Endometrium (tissue), 2 donors: Measurements from ENCODE around the gene TAF12.
"Not testable (repeated sequence)": the region's sequence is repeated elsewhere in the genome, so short reads cannot be mapped to it uniquely, and the experiment has no call there.

Experiments used
- FAIRE-seq: peaks from 2 replicates; lab custom pipeline; 2012; peaks lifted over from hg19 to GRCh38; lab: Jason Lieb, UNC
- donor health status: control.
- donor health status: control.

The TAF12 gene, protein sequence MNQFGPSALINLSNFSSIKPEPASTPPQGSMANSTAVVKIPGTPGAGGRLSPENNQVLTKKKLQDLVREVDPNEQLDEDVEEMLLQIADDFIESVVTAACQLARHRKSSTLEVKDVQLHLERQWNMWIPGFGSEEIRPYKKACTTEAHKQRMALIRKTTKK

DNA sequence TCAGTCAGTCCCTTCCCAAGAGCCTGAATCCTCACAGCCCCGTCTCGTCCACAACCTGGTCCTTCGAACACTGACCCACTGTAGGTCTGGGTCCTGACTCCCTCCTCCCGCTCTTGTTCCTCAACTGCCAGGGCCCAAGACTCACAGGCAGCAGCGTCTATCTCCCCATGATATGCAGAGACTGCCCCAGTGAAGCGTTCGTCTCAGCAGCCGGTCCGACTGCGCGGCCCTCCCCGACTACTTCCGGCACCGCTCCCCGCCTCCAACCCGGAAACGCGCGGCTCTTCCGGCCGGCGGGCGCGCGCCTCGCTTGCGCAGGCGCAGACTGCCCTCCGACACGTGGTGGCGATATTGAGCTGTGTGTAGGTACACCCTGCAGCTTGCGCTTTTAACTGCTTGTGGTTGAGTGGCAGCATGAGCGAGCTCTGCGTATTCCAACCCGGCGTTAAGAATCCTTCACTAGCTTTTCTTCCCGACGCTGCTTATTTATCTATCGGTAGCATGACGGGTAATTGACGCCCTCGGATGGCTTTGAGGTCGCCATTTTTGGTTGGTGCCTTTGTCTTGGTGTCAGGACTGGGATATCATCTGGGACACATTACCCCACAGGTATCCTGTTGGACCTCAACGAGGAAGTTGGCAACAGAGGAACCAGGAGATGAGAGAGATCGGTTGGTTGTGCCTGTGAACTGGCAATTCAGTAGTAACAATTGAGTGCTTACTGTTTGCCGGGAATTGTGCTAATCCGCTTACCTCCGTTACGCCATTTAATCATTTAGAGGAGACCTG lies at the start of gene TAF12:
Gene TAF12, minus strand, starts transcription at position 221 of the 789 bp plus-strand sequence. CDS start 20,986 bp downstream, outside the sequence.
- no peak for FAIRE-seq

DNA sequence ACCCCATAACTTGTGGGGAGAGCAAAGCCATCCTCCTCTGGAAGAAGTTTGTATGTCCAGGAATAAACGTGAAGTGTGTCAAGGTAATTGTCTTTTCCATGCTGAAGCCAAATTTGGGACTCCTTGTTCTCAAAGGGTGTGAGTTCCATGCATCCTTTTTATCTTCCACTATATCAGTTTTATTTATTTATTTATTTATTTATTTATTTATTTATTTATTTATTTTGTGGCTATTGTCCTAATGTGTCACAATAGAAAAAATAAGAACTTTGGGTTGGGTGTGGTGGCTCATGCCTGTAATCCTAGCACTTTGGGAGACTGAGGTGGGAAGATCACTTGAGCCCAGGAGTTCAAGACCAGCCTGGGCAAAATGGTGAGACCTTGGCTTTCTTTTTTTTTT lies 48.8 kb upstream of the TAF12 start:
- not testable (repeated sequence) for FAIRE-seq

DNA sequence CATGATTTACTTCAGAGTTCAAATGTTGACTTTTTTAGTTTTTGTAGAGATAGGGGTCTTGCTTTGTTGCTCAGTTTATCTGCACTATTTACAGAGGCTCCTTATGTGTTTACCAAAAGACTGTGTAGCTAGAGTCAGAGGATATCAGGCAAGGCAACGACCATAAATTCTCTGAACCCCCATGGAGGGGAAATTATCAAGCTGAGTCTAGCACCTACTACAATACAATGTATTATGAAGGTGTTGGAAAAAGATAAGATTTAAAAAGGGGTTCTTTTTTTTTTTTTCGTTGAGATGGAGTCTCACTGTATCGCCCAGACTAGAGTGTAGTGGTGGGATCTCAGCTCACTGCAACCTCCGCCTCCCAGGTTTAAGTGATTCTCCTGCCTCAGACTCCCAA lies 42.1 kb upstream of the TAF12 start:
- no peak for FAIRE-seq

DNA sequence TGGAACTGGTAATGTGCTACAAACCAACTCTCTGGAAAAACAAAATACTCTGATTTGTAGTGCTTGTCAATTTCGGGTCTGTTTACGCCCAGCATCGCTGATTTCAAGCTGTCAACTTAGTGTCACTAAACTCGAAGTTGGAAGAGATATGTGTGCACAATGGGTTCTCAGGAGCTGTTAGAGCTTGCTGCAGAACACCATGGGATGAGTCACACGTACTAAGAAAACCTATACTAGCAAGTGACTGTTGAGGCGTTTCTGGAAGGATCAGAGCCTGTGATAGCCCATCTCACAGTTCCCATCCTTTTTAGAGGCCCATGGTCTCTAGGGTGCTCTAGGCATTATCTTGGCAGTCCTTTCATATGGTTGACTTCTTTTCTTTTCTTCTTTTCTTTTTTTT lies 40.0 kb upstream of the TAF12 start:
- FAIRE-seq, result no peak

DNA sequence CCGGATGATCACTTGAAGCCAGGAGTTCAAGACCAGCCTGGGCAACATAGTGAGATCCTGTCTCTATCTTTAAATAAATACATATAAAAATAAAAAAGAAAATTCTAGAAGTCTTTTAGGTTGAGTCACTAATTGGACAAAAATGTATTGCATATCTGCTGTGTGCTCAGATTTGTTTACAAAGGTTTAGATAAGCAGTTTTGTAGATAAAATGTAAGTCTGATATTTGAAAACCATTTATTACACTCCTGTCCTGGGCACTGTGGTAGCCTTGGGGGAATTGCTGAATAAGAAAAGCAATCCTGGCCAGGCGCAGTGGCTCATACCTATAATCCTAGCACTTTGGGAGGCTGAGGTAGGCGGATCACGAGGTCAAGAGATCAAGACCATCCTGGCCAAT lies 37.3 kb upstream of the TAF12 start:
- no peak for FAIRE-seq

DNA sequence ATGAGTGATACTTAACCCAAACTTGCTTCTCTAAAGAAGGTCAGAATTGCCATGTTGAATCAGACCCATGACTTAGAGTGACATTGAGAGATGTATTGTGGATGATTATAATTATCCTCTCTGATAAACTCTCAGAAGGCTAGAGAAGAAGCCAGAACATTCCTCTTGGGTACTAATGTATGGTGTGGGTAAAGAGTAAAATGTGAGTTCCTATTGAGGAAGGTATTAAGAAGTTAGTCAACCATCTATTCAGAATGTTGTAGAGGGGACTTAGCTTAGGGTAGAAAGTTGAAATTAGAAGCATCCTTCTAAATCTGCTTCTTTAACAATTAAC lies 33.0 kb upstream of the TAF12 start:
- no peak for FAIRE-seq

DNA sequence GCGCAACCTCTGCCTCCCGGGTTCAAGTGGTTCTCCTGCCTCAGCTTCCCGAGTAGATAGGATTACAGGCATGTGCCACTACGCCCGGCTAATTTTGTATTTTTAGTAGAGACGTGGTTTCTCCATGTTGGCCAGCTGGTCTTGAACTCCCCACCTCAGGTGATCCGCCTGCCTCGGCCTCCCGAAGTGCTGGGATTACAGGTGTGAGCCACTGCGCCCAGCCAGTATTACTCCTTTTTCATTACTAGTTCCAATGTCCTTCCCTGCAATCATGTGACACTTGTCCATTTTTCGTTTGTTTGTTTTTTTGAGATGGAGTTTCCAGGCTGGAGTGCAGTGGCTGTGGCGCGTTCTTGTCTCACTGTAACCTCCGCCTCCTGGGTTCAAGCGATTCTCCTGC lies 30.1 kb upstream of the TAF12 start:
- not testable (repeated sequence) for FAIRE-seq

DNA sequence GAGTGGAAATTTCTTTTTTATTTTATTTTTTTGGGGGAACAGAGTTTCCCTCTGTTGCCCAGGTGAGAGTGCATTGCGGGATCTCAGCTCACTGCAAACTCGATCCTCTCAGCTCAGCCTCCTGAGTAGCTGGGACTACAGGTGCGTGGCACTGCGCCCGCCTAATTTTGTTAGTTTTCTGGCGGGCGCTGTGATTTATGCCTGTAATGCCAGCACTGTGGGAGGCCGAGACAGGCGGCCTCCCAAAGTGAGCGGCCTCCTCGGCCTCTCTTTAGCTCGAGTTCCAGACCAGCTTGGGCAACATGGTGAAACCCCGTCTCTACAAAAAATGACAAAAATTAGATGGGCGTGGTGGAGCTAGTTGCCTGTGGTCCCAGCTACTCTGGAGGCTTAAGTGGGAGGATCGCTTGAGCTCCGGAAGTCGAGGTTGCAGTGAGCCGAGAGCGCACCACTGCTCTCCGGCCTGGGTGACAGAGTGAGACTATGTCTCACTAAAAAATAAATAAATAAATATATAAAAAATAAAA lies 28.4 kb upstream of the TAF12 start:
- FAIRE-seq, result no peak

DNA sequence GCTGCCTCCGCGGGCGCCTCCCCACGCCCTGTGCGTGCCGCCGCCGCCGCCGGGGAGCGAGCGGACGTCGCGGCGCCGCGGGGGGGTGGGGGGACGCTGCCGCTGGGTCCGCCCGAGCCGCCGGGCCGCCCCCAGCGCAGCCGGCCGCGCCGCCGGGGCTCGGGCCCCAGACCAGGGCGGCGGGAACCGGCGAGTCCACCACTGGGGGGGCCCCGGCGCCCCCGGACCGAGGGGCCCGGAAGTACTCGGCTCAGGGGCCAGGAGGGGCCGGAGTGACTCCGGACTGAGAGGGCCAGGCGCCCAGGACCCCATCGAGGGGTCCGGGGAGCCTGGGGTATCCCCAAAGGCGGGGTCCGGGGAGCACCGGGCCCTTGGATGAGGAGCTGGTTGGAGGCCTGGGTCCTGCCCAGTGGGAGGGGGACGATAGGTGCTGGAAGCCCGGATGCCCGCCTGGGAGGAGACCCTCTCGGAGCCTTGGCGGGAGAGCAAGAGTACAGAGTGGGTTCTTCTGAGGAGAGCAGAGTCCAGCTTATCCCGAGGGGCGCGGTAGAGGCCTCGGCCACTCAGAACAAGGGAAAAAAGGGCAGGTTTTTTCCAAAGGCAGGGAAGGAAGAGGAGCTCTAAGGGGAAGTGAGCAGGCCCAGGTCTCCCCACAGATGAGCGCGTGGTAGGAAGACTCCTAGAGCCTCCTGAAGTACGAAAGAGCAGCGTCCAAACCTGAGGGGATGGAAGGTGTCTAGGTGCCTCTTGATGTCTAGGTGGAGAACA lies 26.3 kb upstream of the TAF12 start:
- no peak for FAIRE-seq

DNA sequence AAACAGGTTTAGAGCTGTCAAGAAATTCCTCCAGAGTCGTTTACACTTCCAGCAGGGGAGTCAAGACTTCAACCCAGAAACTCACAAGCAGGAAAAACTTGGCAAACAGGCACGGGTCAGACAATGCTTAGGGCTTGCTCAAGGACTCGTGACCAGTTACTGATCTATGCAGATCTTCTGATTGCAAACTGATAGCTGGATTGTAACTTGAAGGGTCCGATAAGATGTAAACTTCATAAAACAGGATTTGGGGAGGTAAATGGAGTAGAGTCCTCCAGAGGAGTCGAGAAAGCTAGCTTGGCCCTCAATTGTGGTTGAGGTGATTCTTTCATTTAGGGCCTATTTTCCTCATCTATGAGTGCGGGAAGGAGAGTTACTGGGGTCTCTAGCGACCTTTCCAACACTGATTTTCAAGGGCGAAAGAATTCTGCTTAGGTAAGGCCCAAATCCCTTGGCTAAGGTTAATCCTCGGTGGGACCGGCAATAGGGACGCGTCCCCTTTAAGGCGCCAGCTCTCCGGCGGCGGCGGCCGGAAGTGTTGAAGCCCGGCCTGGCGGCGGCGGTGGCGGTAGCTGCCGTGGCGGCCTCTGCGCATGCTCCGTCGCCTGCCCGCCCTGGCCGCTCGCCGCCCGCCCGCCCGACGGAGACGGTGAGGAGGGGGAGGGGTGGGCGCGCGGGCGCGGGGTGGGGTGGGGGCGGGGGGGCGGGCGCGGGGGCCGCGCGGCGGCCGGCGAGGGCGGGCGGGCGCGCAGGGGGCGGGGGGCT lies 25.5 kb upstream of the TAF12 start, which contains the start of gene GMEB1:
Gene GMEB1, plus strand, starts transcription at position 594 of the 765 bp plus-strand sequence. CDS start 14,829 bp downstream, outside the sequence.
- FAIRE-seq, result no peak

DNA sequence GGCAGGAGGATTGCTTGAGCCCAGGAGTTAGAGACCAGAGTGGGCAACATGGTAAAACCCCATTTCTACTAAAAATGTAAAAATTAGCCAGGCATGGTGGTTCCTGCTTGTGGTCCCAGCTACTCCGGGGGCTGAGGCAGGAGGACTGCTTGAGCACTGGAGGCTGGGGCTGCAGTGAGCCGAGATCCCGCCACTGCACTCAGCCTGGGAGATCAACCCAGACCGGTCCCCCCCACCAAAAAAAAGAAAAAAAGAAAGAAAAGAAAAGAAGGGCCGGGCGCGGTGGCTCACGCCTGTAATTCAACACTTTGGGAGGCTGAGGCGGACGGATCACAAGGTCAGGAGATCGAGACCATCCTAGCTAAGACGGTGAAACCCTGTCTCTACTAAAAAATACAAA lies 23.9 kb upstream of the TAF12 start:
- FAIRE-seq, result no peak

DNA sequence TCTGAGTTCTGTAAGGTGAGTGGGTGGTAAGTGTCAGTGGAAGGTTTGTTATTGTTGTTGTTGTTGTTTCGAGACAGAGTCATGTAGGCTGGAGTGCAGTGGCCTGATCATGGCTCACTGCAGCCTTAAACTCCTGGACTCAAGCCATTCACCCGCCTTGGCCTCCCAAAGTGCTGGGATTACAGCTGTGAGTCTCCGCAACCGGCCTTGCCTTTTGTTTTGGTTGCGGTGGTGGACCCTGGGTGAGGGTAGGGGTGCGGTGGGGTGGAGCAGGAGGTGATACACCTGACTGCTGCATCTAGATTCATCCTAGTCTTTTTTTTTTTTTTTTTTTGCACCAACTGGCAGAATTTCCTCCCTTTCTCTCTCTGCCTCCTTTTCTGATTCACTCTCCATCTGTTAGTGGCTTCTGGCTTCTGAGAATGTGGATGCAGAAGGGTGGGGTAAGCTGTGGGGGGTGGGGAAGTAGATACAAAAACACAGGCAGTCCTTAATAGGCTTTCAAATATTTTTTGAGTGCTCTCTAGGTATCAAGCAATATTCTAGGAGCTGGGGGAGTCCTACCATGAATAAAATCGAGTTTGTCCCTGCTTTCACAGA lies 21.1 kb upstream of the TAF12 start:
- no peak for FAIRE-seq

DNA sequence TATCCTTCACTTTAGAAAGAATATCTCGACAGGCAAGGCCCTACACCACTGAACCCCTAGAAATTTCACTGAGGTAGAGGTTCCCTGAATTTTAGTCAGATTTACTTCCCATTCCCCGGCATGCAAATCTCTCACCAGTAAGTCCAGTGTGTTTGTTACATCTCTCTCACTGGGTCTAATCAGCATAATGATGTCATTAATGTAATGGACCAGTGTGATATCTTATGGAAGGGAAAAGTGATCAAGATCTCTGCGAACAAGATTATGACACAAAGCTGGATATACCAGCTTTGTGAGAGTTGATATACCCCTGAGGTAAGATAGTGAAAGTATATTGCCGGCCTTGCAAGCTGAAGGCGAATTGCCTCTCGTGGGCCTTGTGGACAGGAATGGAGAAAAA lies 13.5 kb upstream of the TAF12 start:
- FAIRE-seq, result no peak

DNA sequence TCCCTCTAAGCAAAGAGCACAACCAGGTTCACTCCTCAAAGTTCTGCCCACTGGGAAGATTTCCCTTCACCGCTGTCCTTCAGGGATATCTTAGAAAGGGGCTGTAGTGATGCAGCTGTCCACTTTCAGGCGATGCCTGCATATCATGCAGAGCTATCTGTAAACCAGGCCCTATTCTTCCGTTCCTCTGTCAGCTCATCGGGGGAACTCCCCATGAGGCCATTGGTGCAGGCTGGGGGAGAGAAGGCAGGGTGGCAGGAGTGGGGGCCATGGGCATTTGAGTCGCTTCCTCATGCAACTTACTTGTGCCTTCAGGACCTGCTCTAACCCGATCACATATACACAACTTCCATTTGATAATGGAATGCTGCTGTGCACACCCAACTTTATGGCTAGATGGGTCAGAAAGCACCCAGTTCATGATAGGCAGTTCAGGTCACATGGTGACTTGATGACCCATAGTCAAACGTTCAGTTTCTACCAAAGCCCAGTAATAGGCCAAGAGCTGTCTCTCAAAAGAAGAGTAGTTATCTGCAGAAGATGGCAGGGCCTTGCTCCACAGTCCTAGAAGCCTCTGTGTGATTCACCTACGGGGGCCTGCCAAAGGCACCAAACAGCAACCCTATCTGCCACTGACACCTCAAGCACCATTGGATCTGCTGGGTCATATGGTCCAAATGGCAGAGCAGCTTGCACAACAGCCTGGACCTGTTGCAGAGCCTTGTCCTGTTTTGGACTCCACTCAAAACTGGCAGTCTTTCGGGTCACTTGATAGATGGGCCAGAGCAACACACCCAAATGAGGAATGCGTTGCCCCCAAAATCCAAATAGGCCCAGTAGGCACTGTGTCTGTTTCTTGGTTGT lies 12.8 kb upstream of the TAF12 start:
- FAIRE-seq, result not testable (repeated sequence)

DNA sequence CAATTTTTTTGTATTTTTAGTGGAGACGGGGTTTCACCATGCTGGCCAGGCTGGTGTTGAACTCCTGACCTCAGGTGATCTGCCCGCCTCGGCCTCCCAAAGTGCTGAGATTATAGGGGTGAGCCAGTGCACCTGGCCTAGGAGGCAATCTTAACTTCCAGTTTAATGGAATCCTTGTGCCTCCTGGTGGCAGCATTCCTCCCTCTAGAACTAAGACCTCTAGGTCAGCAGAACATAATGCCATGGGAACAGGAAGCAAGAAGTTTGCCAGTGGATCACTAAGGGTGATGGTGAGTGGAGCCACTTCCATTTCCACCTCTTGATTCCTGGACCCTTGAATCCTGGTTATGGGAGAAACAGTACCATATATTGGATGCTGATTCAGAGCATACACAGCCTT lies 11.0 kb upstream of the TAF12 start:
- FAIRE-seq, result not testable (repeated sequence)

DNA sequence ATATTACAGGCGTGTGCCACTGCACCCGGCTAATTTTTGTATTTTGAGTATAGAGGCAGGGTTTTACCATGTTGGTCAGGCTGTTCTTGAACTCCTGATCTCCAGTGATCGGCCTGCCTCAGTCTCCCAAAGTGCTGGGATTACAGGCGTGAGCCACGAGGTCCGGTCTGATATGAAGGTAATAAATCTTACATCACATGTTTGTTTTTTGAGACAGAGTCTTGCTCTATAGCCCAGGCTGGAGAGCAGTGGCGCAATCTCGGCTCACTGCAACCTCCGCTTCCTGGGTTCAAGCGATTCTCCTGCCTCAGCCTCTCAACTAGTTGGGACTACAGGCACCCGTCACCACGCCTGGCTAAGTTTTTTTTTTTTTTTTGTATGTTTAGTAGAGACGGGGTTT lies 10.2 kb upstream of the TAF12 start:
- not testable (repeated sequence) for FAIRE-seq

DNA sequence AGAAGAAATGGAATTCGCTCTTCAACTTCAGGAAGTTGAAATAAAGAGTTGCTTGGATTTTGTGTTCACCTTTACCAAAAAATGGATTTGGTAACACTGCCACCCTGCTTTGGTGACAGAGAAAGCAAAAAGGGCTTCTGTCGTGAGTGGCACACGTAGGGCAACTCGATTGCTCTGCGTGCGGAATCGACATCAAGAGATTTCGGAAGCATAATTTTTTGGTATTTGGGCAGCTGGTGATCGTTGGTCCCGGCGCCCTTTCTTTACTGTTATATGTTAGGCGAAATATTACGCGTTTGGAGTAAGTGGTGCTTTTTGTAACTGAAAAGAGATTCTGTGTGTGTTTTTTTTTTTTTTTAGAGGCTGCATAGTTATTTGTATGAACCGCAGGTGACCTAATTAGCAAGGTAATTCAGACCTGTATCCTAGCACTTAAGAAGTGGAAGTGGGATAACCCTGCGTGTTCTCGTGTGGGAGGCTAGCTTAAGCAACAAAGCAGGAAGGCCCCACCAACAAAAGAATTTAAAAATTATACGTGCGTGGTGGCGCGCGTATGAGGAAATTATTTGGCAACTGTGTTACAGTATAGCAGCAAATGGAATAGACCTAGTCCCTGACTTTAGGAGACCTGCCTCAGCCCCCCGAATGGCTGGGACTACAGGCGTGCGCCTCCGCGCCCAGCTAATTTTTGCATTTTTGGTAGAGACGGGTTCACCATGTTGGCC lies 5.8 kb upstream of the TAF12 start, which contains the start of gene RNU11:
Gene RNU11, plus strand, starts transcription at position 127 of the 725 bp plus-strand sequence.
- FAIRE-seq, result peak; percentile 94

DNA sequence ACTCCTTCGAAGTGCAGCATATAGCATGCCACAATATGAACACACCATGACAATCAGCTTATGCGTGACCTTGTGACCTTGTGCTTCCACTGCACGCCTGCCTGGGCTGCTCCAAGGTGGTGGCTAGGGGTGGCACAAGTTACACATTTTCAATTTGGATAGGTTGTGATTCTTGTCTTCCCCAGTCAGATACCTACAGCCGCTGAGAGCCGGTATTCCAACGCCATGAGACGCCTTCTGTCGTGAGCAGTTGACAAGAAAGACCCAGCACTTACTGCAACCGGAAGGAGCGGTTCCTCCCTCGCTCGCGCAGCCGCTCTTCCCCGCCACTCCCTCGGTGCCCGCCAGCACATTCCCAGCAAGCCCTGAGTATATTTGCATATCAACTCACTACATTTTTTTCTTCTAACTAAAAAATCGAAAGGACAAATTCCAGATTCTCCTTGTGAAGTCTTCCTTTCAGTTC lies 5.2 kb upstream of the TAF12 start:
- no peak for FAIRE-seq

DNA sequence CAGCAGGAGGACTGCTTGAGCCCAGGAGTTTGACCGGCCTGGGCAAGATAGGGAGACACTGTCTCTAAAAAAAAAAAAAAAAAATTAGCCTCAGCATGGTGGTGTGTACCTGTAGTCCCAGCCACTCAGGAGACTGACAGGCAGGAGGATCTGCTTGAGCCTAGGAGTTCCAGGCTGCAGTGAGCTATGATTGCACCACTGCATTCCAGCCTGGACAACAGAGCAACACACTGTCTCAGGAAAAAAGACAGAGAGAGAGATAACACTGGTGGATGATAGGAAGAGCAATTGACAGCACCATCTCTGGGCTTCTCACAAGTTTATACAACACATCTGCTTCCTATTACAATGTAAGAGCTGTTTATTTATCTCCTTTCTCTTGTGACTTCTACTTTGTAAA lies 3.2 kb upstream of the TAF12 start:
- no peak for FAIRE-seq

DNA sequence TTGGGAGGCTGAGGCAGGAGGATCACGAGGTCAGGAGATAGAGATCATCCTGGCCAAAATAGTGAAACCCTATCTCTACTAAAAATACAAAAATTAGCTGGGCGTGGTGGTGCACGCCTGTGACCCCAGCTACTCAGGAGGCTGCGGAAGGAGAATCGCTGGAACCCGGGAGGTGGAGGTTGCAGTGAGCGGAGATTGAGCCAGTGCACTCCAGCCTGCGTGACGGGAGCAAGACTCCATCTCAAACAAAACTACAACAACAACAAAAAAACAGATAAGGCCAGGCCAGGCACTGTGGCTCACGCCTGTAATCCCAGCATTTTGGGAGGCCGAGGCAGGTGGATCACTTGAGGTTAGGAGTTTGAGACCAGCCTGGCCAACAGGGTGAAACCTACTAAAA lies 2.5 kb upstream of the TAF12 start:
- FAIRE-seq, result not testable (repeated sequence)
